Measurements from ENCODE around the gene HTRA3.

Gene HTRA3

DNA sequence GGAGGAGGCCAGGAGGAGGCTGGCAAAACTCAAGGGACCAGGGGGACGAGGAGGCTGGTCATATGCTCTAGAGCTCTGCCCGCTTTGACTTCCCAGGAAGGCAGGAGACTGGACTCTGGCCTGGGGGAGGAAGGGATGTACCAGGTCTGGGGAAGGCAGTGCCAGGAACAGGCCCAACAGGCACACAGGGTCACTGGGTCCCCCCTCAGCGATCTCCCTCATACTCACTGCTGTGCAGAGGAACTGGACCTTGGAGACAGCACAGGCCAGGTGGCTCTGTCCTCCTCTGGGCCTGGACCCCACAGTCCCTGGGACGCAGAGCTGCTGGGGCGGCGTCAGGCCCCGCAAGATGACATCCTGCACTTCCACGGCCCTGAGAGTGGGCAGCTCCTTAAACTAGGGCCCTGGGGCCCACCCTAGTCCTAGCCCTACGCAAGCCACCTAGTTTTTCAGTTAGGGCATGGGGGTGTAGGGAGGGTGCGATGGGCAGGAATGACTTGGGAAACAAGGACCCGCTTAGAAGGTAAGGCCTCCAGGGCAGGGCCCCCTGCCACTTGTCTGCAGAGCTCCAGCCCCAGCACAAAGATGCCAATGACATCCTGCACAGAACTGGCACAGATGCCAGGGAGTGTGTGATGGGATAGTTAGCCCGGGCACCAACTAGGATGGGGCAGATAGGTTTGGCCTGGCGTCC is 59.5 kb downstream of the HTRA3 start:
- ChIA-PET CTCF (interaction anchor here (0.7 kb wide), 1 partner anchor 15 kb away, joined by 4 read pairs; no protein-coding TSS in a partner anchor), POLR2A (ENCODE audit: low non-redundant PET) (no interaction called here)
- no peak for DNase-seq (ENCODE audit: low spot score)
- H3K27ac ChIP-seq, result no peak overlapping the region
- TF ChIP-seq, protein P1, sequence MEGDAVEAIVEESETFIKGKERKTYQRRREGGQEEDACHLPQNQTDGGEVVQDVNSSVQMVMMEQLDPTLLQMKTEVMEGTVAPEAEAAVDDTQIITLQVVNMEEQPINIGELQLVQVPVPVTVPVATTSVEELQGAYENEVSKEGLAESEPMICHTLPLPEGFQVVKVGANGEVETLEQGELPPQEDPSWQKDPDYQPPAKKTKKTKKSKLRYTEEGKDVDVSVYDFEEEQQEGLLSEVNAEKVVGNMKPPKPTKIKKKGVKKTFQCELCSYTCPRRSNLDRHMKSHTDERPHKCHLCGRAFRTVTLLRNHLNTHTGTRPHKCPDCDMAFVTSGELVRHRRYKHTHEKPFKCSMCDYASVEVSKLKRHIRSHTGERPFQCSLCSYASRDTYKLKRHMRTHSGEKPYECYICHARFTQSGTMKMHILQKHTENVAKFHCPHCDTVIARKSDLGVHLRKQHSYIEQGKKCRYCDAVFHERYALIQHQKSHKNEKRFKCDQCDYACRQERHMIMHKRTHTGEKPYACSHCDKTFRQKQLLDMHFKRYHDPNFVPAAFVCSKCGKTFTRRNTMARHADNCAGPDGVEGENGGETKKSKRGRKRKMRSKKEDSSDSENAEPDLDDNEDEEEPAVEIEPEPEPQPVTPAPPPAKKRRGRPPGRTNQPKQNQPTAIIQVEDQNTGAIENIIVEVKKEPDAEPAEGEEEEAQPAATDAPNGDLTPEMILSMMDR (conservative IDR thresholded peaks at IDR 0.05; ENCODE audit: low read depth), result no peak

DNA sequence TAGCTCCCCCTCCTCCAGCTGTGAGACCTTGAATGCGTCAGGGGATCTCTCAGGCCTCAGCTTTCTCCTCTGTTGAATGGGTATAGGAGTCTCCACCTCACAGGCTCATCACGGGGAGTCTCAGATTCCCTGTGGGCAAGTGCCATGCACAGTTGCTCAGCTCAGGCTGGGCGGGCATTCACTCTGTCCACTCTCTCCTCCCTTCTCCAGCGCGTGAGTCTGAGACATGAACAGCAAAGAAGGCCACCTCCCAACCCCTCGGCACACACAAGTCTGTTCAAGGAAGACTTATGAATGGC is 60.0 kb downstream of the HTRA3 start:
- CTCF ChIA-PET, result no interaction called here
- H3K27ac ChIP-seq, result no peak overlapping the region

DNA sequence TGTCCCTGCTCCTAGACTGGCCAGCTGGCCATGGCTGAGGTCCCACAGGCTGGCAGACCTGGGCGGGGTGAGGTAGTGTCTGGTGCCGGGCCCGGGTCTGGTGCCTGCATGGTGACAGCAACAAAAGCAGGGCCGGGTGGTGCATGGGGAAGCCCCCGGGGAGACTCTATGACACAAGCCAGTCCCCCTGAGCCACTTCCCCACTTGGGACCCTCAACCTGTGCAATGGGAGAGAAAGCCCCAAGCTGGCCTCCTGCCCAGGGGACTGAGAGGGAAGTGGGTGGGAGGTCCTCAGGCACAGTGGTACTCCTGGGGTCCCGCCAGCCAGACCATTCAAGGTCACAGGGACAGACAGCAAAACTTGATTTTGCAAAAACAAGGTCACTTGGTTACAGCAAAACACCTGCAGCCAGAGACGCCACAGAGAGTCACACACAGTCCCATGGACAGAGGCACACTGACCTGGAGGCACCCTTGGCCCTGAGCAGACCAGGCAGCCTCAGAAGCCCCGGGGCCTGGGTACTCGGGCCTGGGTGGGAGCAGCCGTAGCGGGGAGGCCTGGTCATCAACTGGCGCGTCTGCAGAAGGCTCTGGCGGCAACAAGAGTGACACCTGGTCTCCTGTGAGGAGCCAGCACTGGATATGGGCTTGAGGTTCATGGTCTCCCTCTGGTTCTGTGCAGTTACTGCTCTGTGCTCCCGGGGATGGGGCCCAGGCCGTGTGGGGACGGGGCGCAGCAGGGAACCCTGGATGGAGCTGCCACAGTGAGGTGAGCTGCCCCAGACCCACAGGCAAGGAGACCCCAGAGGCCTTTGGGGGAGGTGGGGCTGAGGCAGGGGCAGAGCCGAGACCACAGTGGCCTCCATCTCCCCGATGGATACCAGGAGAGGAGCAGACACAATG is 60.6 kb downstream of the HTRA3 start:
- TF ChIP-seq, protein P1 (conservative IDR thresholded peaks at IDR 0.05; ENCODE audit: low read depth), result no peak
- CTCF ChIA-PET, result interaction anchor here (0.6 kb wide), 1 partner anchor 78 kb away, joined by 5 read pairs; no protein-coding TSS in a partner anchor
- POLR2A ChIA-PET (ENCODE audit: low non-redundant PET), result no interaction called here
- DNase-seq (ENCODE audit: low spot score), result no peak
- H3K27ac ChIP-seq, result no peak overlapping the region

More for the DNA sequence above, 60.0 kb downstream of the HTRA3 start:
- POLR2A ChIA-PET (ENCODE audit: low non-redundant PET), result no interaction called here
- no peak for DNase-seq (ENCODE audit: low spot score)
- TF ChIP-seq, protein P1 (conservative IDR thresholded peaks at IDR 0.05; ENCODE audit: low read depth), result no peak

DNA sequence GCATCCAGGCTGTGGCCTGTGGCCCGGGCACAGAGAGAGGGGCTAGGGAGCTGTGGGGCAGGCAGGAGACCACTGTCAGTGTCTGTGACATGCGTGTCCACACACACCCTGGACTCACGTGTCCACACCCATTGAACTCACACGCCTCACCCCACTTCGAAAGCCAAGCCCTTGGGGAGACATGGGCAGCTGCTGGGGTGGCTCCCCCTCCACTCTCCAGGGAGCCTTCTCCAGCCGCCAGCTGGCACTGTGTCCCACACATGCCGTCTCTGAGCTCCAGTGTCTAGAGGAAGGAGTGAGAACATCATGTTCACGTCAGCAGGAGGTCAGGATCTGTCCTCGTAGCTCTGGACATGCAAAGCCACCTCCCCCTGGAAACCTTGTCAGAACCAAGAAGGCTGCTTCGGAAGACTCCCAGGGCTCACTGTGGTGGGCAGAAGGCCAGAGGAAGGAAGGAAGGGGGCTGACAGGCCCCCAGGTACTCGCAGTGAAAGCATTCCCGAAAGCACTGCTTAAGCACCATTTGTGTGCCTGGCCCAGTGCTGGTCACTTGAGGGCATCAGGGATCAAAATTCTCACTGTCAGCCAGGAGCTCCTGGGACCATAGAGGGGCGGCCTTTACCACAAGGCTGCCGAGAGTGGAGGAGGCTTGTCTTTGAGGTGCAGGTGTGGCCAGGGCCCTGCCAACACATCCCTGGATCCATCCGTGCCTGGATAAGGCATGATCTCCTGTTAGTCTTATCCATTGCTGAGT is 61.4 kb downstream of the HTRA3 start:
- H3K27ac ChIP-seq, result no peak overlapping the region
- no peak for DNase-seq (ENCODE audit: low spot score)
- ChIA-PET POLR2A (ENCODE audit: low non-redundant PET) (no interaction called here), CTCF (interaction anchor here (0.6 kb wide), 2 partner anchors 78 to 462 kb away, joined by 3 to 5 read pairs; no protein-coding TSS in a partner anchor)
- TF ChIP-seq, protein P1 (conservative IDR thresholded peaks at IDR 0.05; ENCODE audit: low read depth), result no peak

DNA sequence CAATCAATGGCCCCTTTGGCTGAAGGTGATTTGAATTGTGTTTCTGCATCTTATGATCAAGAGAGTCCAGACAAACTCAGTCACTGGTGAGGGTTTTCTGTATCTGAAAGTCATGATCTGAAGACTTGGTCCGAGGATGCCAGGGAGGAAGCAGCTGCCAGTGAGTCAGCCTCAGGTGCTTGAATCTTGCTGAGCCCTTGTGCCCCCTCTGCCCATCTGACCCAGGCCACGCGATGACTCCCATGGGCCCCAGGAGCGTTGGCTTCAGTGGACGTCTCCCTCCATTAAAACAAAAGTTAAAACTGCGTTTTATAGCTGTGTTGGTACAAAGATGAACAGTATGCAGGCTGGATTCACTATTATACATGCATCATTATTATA is 62.0 kb downstream of the HTRA3 start:
- no peak for DNase-seq (ENCODE audit: low spot score)
- CTCF ChIA-PET, result no interaction called here

More for the DNA sequence above, 62.0 kb downstream of the HTRA3 start:
- H3K27ac ChIP-seq, result no peak overlapping the region
- TF ChIP-seq, protein P1 (conservative IDR thresholded peaks at IDR 0.05; ENCODE audit: low read depth), result no peak
- POLR2A ChIA-PET (ENCODE audit: low non-redundant PET), result no interaction called here

Data from RWPE1 (cell line).